Measurements from ENCODE around the gene EFHD2. TPM values are rescaled to one million over a fixed set of nuclear protein-coding genes. Genes with fewer than 3 reads are reported as not detected.
"Not testable (repeated sequence)": the region's sequence is repeated elsewhere in the genome, so short reads cannot be mapped to it uniquely, and the experiment has no call there.

Gene EFHD2
- total RNA-seq, 4 donors from 2014 or later, result 30.3 to 57.4 (median 55.2) TPM

GRCh38 chr1:15378729-15379128, 31.0 kb upstream of the EFHD2 start:
- Histone ChIP-seq H3K4me3 (no peak overlapping the region), H3K4me1 (no peaks in the 10 kb centered on the region), H3K36me3 (no peaks in the 10 kb centered on the region), H3K27ac (replicated peaks in 1 of 4) (no peak overlapping the region), H3K9me3 (no peaks in the 10 kb centered on the region), H3K27me3 (no peaks in the 10 kb centered on the region)
- DNase-seq (ENCODE audit: extremely low spot score), result no peak
- WGBS, result 92% methylated on average over 8 of the region's 8 CpGs
- intact Hi-C loops (cut with DNase I), result loop anchor here (10.0 kb wide), 1 partner anchor 54 kb away; no protein-coding TSS in a partner anchor
- TF ChIP-seq POLR2AphosphoS5 (IDR thresholded peaks at IDR 0.05), result no peak
- no peak for TF ChIP-seq CTCF (IDR thresholded peaks at IDR 0.05)
- TF ChIP-seq EP300 (IDR thresholded peaks at IDR 0.05), result no peak
- TF ChIP-seq POLR2A (IDR thresholded peaks at IDR 0.05; ENCODE audit: low read depth), result no peak

GRCh38 chr1:15379151-15379550, 30.5 kb upstream of the EFHD2 start:
- H3K4me3 ChIP-seq; H3K9me3 ChIP-seq; H3K27me3 ChIP-seq; H3K36me3 ChIP-seq; DNase-seq (ENCODE audit: extremely low spot score); H3K27ac ChIP-seq (replicated peaks in 1 of 4); H3K4me1 ChIP-seq: not testable (repeated sequence)
- 75% methylated on average over 9 of the region's 9 CpGs for WGBS
- intact Hi-C loops (cut with DNase I), result loop anchor here (10.0 kb wide), 1 partner anchor 54 kb away; no protein-coding TSS in a partner anchor

GRCh38 chr1:15380601-15381508, 28.8 kb upstream of the EFHD2 start:
- no peaks in the 10 kb centered on the region for H3K9me3 ChIP-seq
- H3K4me3 ChIP-seq, result no peak overlapping the region
- no peak for DNase-seq (ENCODE audit: extremely low spot score)
- H3K4me1 ChIP-seq, result peaks cover 0 to 6% (median under 1%) of the 10 kb centered on the region in 4 donors
- H3K36me3 ChIP-seq, result no peaks in the 10 kb centered on the region
- 92% methylated on average over 19 of the region's 22 CpGs for WGBS
- H3K27ac ChIP-seq (replicated peaks in 1 of 4), result no peak overlapping the region
- TF ChIP-seq CTCF (IDR thresholded peaks at IDR 0.05) (no peak), EP300 (IDR thresholded peaks at IDR 0.05) (no peak)
- intact Hi-C loops (cut with DNase I), result no loop called here
- no peaks in the 10 kb centered on the region for H3K27me3 ChIP-seq

GRCh38 chr1:15381805-15382204, 27.9 kb upstream of the EFHD2 start:
- Histone ChIP-seq H3K4me3 (no peak overlapping the region), H3K4me1 (peaks cover 0 to 14% (median 6%) of the 10 kb centered on the region in 4 donors), H3K27ac (replicated peaks in 1 of 4) (no peak overlapping the region), H3K36me3 (no peaks in the 10 kb centered on the region), H3K27me3 (no peaks in the 10 kb centered on the region), H3K9me3 (no peaks in the 10 kb centered on the region)
- 96% methylated on average over 12 of the region's 12 CpGs for WGBS
- DNase-seq (ENCODE audit: extremely low spot score), result no peak
- no peak for TF ChIP-seq EP300 (IDR thresholded peaks at IDR 0.05)
- no peak for TF ChIP-seq POLR2AphosphoS5 (IDR thresholded peaks at IDR 0.05)
- TF ChIP-seq POLR2A (IDR thresholded peaks at IDR 0.05; ENCODE audit: low read depth), result no peak
- TF ChIP-seq CTCF (IDR thresholded peaks at IDR 0.05), result no peak
- intact Hi-C loops (cut with DNase I), result no loop called here

GRCh38 chr1:15382601-15383518, 26.8 kb upstream of the EFHD2 start:
- Histone ChIP-seq H3K36me3 (no peaks in the 10 kb centered on the region), H3K4me3 (no peak overlapping the region), H3K27me3 (no peaks in the 10 kb centered on the region), H3K27ac (replicated peaks in 1 of 4) (no peak overlapping the region), H3K9me3 (no peaks in the 10 kb centered on the region), H3K4me1 (peaks cover 0 to 14% (median 6%) of the 10 kb centered on the region in 4 donors)
- DNase-seq (ENCODE audit: extremely low spot score), result no peak
- 95% methylated on average over 24 of the region's 26 CpGs for WGBS
- no peak for TF ChIP-seq POLR2AphosphoS5 (IDR thresholded peaks at IDR 0.05)
- no peak for TF ChIP-seq POLR2A (IDR thresholded peaks at IDR 0.05; ENCODE audit: low read depth)
- no peak for TF ChIP-seq CTCF (IDR thresholded peaks at IDR 0.05)
- no peak for TF ChIP-seq EP300 (IDR thresholded peaks at IDR 0.05)
- intact Hi-C loops (cut with DNase I), result no loop called here

All from esophagus muscularis mucosa (tissue), 4 donors.